Keratinocyte (primary cell): ENCODE results near the gene ZNF586. TPM values are rescaled to one million over a fixed set of nuclear protein-coding genes. Genes with fewer than 3 reads are reported as not detected.
"Not testable (repeated sequence)": the region's sequence is repeated elsewhere in the genome, so short reads cannot be mapped to it uniquely, and the experiment has no call there.

Source experiments
- DNase-seq: peaks from one replicate; pipeline ENCODE4 v3.0.0-alpha.2; 2011; ENCODE audit warnings: low read depth, missing footprints, low spot score
- FAIRE-seq: peaks from 2 replicates; lab custom pipeline; 2011; peaks lifted over from hg19 to GRCh38; lab: Jason Lieb, UNC
- H2AFZ ChIP-seq: 2 replicates; pipeline ENCODE4 v1.6.0; 2012; ENCODE audit warnings: low read length, control low read depth, inconsistent platforms; ENCODE audit not compliant: control insufficient read depth
- H3K27ac ChIP-seq: 2 replicates; pipeline ENCODE4 v1.5.1; 2011; ENCODE audit warnings: low read length; ENCODE audit not compliant: control insufficient read depth, insufficient read depth
- H3K27me3 ChIP-seq: 3 replicates; pipeline ENCODE4 v1.6.0; 2011; ENCODE audit warnings: low read length; ENCODE audit not compliant: control insufficient read depth, insufficient read depth; ENCODE audit errors: extremely low read depth
- H3K36me3 ChIP-seq, 2 experiments: 2 replicates in 1 of 2; 3 replicates in 1 of 2; pipeline ENCODE4 v1.5.1; 2011; ENCODE audit warnings: low read length in 2 of 2, mild to moderate bottlenecking in 1 of 2; ENCODE audit not compliant: control insufficient read depth in 2 of 2, insufficient read depth in 2 of 2; ENCODE audit errors: extremely low read depth in 1 of 2
- H3K4me1 ChIP-seq: 3 replicates; pipeline ENCODE4 v1.5.1; 2011; ENCODE audit warnings: low read length; ENCODE audit not compliant: control insufficient read depth, insufficient read depth; ENCODE audit errors: extremely low read depth
- H3K4me2 ChIP-seq: 3 replicates; pipeline ENCODE4 v1.6.0; 2011; ENCODE audit warnings: low read depth, low read length; ENCODE audit not compliant: control insufficient read depth, insufficient read depth; ENCODE audit errors: extremely low read depth
- H3K4me3 ChIP-seq, 3 experiments: fragments of 200-600 bp in 1 of 3; sonication (generic) in 1 of 3; 2 replicates in 2 of 3; 3 replicates in 1 of 3; pipeline ENCODE4 v1.5.1; 2011 to 2016; ENCODE audit warnings: low read length in 3 of 3, mild to moderate bottlenecking in 3 of 3, control low read depth in 2 of 3, inconsistent platforms in 1 of 3, low read depth in 1 of 3, mixed read lengths in 1 of 3, mixed run types in 1 of 3, moderate library complexity in 1 of 3; ENCODE audit not compliant: control insufficient read depth in 2 of 3, insufficient read depth in 2 of 3; ENCODE audit errors: extremely low read depth in 1 of 3
- H3K79me2 ChIP-seq: 2 replicates; pipeline ENCODE4 v1.6.0; 2012; ENCODE audit warnings: low read length; ENCODE audit not compliant: control insufficient read depth, insufficient read depth
- H3K9ac ChIP-seq: 3 replicates; pipeline ENCODE4 v1.6.0; 2011; ENCODE audit warnings: low read length; ENCODE audit not compliant: control insufficient read depth, insufficient read depth; ENCODE audit errors: extremely low read depth
- H3K9me1 ChIP-seq: 3 replicates; pipeline ENCODE4 v1.6.0; 2011; ENCODE audit warnings: low read length; ENCODE audit not compliant: control insufficient read depth, insufficient read depth; ENCODE audit errors: extremely low read depth
- H3K9me3 ChIP-seq: 2 replicates; pipeline ENCODE4 v1.5.1; 2012; ENCODE audit warnings: low read depth, low read length; ENCODE audit not compliant: control insufficient read depth
- H4K20me1 ChIP-seq: 3 replicates; pipeline ENCODE4 v1.6.0; 2011; ENCODE audit warnings: low read length; ENCODE audit not compliant: control insufficient read depth, insufficient read depth; ENCODE audit errors: extremely low read depth
- EZH2 ChIP-seq: IDR thresholded peaks from one replicate; pipeline ENCODE4 v1.6.1; 2012; ENCODE audit warnings: inconsistent platforms, mild to moderate bottlenecking, low read length, moderate library complexity
- dilution Hi-C: fragments of 300-500 bp; cut with MboI; formaldehyde crosslinking; loops from one replicate; pipeline ENCODE4 v1.7.0; 2020; ENCODE audit warnings: low sequenced_read_pairs; ENCODE audit not compliant: extremely low pct_ligation_motif_present
- polyA plus RNA-seq, 5 experiments: library from polyadenylated mRNA; depleted of rRNA in 3 of 5; stranded (reverse) in 3 of 5; stranded (forward) in 1 of 5; unstranded in 1 of 5; fragments of >200 nt; gene quantifications; 1 replicate in 1 of 5; 2 replicates in 3 of 5; 3 replicates in 1 of 5; pipeline versions ENCODE4 v1.2.1 to v1.2.3, GENCODE V29; 2011 to 2012; ENCODE audit warnings: missing spikeins in 2 of 5, low read depth in 1 of 5, low replicate concordance in 1 of 5
- TF ChIP-seq, protein P1 (sequence below), 3 experiments: IDR thresholded peaks in 1 of 3; conservative IDR thresholded peaks in 1 of 3; optimal IDR thresholded peaks in 1 of 3; 2 replicates in 2 of 3; 3 replicates in 1 of 3; pipeline versions ENCODE3 to v1.5.1; 2011; ENCODE audit warnings: low read length in 3 of 3, mild to moderate bottlenecking in 3 of 3, moderate library complexity in 2 of 3, control low read depth in 1 of 3, inconsistent platforms in 1 of 3; ENCODE audit not compliant: insufficient read depth in 2 of 3; ENCODE audit errors: extremely low read depth in 1 of 3

The ZNF586 gene
- polyA plus RNA-seq, 1 donor (not counting 4 experiments of a cell fraction or from before 2014, with no cell fraction given) = 9.6 TPM

DNA sequence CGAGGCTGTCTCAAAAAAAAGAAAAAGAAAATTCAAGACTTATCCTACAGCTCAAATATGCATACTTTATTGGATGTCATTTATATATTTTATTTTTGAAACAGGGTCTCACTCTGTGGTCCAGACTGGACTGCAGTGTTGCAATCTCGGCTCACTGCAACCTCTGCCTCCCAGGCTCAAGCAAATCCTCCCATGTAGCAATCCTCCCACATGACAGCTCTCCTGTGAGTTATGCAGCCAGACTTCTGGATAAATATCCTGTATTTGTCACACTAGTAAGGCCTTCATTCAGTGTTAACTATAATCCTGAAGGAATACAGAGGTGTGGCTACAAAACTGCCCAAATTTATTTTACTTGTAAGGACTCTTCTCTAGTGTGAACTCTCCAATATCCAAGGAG lies 38.1 kb downstream of the ZNF586 start:
- Histone ChIP-seq H3K36me3 (peaks cover 9 to 13% of the 10 kb centered on the region in 2 experiments), H3K9ac (no peak overlapping the region), H3K4me3 (no peak overlapping the region), H3K9me3 (no peaks in the 10 kb centered on the region), H3K4me1 (peaks cover 13% of the 10 kb centered on the region), H3K9me1 (no peaks in the 10 kb centered on the region), H3K79me2 (peaks cover 24% of the 10 kb centered on the region), H3K27me3 (no peaks in the 10 kb centered on the region), H2AFZ (no peak overlapping the region), H3K4me2 (no peak overlapping the region), H4K20me1 (no peaks in the 10 kb centered on the region), H3K27ac (no peak overlapping the region)
- FAIRE-seq (no peak), DNase-seq (no peak)
- dilution Hi-C loops = no loop called here
- TF ChIP-seq, protein P1, sequence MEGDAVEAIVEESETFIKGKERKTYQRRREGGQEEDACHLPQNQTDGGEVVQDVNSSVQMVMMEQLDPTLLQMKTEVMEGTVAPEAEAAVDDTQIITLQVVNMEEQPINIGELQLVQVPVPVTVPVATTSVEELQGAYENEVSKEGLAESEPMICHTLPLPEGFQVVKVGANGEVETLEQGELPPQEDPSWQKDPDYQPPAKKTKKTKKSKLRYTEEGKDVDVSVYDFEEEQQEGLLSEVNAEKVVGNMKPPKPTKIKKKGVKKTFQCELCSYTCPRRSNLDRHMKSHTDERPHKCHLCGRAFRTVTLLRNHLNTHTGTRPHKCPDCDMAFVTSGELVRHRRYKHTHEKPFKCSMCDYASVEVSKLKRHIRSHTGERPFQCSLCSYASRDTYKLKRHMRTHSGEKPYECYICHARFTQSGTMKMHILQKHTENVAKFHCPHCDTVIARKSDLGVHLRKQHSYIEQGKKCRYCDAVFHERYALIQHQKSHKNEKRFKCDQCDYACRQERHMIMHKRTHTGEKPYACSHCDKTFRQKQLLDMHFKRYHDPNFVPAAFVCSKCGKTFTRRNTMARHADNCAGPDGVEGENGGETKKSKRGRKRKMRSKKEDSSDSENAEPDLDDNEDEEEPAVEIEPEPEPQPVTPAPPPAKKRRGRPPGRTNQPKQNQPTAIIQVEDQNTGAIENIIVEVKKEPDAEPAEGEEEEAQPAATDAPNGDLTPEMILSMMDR (optimal IDR thresholded peaks at IDR 0.05 in 1 of 3, IDR thresholded peaks at IDR 0.05 in 1 of 3, conservative IDR thresholded peaks at IDR 0.05 in 1 of 3; ENCODE audit: extremely low read depth in 1 of 3, insufficient read depth in 2 of 3, low read length in 3 of 3) = no peak
- no peak for TF ChIP-seq EZH2

GRCh38 chr19:57810410-57811295 lies 41.2 kb downstream of the ZNF586 start:
- H4K20me1 ChIP-seq, dilution Hi-C loops, H2AFZ ChIP-seq, FAIRE-seq, H3K4me3 ChIP-seq, H3K4me2 ChIP-seq, H3K9me3 ChIP-seq, H3K27me3 ChIP-seq, H3K27ac ChIP-seq, H3K4me1 ChIP-seq, H3K9ac ChIP-seq, DNase-seq, H3K9me1 ChIP-seq: not testable (repeated sequence)
- H3K79me2 ChIP-seq = peaks cover 41% of the 10 kb centered on the region
- H3K36me3 ChIP-seq = peaks cover 13 to 14% of the 10 kb centered on the region in 2 experiments
